Colon (tissue), 2 donors: ENCODE results near the gene GNAI2.
"Not testable (repeated sequence)": the region's sequence is repeated elsewhere in the genome, so short reads cannot be mapped to it uniquely, and the experiment has no call there.

Experiments used
- FAIRE-seq: peaks from 2 replicates; lab custom pipeline; 2012; peaks lifted over from hg19 to GRCh38; lab: Jason Lieb, UNC
- donor health status: control.
- donor health status: control.

Gene GNAI2

DNA sequence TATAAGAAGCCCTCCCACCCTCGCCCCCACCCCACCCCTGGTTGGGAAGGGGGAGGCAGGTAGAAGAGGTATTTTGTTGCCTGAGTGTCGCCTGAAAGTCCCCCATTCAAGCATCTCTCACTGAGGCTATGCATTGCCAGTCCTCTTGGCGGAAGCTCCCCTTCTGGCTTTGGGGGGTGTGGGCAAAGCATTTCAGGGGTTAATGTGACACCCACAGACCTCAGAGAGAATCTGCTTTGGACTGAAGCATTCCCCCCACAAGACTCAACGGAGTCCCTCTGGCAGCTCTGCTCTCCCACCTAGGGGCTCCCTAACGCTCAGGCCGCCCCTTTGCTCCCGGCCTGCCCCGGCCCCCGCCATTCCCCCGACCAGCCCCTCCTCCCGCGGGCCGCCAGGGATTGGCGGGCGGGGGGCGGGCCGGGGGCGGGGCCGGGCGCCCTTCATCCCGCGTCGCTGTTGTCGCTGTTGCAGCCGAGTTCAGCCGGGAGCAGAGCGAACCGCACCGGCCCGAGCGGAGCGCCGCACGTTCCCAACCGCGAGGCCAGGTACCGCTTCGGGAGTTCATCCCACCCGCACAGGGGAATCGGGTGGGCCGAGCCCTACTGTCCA, 31.1 kb upstream of the GNAI2 start, which contains the start of gene SLC38A3:
Gene SLC38A3, plus strand, starts transcription at position 468 of the 609 bp plus-strand sequence. CDS start 8,929 bp downstream, outside the sequence.
- no peak for FAIRE-seq

DNA sequence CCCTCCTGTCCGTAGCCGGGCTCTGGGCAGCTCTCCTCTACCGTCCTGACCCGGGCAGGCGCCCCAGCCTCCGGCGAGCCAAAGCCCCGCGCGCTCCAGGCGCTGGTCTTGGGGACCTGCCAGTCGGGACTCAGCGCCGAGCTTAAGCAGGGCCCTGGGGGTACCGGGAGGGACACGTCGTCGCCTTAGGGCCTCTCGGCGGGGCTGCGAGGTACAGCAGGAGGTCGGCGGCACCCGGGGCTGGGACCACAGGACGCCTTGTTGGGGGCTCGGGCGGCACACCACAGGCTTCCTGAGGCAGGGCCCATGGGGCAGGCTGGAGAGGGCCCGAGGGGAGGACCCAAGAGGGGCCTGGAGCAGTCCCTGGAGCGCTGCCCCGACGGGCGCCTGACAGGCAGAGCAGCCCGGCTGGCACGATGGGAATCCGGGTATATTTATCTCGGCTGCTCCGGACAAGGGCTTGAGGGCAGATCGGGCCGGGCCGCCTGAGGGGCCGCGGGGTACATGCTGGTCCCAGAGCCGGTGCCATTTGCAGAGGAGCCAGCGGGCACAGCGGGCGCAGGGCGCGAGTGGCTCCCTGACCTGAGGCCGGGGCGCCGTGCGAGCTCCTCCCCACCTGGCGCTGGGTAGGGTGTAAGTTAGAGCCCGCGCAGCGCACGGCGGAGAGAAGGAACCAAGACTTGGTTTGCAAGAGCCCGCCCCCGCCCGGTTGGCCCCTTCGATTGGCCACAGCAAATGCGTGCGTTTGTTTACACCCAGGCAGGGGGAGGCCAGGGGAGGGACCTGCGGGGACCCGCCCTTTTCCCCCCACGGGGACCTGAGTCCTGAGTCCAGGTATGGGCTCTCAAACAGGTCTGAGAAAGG, 30.4 kb upstream of the GNAI2 start:
- FAIRE-seq: no peak

DNA sequence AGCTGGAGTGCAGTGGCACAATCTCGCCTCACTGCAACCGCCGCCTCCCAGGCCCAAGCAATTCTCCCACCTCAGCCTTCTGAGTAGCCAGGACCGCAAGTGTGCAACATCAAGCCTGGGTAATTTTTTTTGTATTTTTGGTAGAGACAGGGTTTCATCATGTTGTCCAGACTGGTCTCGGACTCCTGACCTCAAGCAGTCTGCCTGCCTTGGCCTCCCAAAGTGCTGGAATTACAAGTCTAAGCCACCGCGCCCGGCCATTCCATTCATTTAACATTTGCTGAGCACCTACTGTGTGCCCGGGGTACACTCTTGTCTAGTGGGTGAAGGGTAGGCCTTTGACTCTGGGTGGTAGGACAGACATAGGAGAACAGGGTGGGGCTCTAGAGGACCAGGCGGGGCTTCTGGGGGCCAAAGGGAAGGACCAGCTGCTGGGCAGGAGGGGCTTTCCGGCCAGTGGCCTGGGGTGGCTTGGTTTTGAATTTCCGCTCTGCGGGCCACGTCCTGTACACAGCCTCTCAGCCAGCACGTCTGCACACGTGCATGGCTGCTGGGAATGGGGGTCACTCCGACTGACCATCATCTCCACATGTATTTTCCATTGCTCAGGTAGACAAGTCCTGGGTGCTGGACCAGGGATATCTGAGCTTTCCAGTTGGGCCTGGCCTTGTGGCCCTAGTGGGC, 28.5 kb upstream of the GNAI2 start:
- no peak for FAIRE-seq

DNA sequence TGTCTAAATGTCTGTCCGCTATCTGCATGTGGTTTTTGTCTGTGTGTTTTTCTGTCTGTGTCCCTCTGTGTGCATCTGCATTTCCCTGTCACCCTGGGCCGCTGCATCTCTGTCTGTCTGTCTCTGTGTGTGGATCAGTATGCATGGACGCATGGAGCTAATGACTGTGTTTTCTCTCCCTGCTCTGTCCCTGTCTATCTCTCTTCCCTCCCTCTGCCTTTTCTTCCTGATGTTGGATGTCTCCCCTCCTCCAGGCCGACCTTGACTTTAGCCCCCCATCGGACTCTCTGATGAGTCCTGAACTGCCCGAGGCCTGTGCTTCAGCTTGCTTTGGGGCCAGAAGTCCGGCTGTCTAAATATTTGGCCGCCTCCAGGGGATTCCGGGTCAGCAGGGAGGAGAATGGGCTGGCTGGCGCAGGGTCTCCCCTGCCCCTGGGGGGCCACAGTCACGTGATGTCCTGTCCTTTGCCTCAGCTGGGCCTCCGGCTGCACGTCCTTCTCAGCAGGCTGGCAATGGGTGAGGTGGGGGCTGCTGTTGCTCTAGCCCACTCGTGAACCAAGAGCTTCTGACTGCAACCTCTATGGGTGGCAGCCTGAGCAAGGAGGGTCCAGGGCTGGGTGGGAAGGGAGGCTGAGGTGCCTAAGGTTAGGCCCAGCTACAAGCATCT, 27.2 kb upstream of the GNAI2 start:
- FAIRE-seq: no peak

DNA sequence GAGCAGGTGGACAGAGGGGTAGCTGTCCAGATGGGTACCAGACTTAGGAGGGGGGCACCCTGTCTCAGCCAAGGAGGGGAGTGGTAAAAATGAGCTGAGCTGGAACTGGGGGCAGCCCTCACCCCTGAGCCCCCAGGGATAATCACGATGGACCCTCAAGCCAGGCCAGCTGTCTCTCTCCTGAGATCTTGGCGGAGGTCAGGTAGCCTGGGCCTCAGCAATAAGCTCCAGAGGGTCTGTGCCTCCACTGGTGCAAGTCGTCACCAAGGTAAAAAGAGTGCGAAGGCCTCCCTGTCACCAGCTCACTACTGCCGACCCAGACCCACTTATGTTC, 25.9 kb upstream of the GNAI2 start:
- no peak for FAIRE-seq

DNA sequence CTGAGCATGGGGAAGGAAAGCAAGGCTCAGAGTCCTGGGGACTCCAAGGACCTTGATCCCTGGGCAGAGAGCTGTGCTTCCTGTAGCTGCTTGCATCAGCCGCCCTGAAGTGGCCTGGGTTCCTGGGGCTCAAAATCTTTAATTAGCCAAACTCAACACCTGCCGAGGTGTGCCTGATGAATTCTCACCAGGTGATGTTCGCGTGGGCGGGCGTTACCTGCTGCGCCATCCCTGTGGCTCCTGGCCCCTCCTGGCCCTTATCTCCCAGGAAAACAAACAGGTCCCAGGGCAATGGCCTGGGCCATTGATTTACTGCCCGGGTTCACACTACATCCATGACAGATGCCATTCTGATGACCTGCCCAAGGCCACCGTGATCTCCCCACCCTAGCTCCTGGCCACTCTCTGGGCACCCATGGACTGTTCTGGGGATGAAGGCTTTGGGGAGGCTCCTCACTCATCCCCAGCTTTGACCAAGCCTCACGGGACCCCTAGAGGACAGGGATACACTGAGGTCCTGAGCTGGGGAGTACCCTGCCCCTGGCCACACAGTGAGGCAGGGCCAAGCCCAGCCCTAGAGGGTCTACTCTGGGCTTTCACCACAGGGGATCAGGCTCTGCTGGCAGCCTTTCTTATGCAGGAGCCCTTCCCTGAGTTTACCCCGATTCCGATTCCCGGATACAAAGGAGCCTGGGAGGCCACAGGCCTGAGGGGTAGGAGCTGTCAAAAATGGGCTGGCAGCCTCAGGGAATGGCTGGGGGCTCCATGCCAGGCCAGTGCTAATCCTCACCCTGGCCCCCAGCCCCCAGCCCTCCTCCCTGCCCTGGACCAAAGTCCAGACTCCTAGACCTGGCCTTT, 25.3 kb upstream of the GNAI2 start:
- no peak for FAIRE-seq

DNA sequence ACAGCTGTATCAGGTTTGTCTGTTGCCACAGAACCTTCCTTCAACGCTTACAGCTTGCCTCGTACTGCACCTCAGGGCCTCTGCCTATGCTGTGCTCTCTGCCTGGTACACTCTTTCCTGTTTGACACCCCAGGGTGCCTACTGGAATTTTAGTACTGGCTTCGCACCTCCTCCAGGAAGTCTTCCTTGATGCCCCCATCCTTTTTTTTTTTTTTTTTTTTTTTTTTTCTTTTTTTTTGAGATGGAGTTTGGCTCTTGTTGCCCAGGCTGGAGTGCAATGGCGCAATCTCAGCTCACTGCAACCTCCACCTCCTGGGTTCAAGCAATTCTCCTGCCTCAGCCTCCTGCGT, 24.7 kb upstream of the GNAI2 start:
- FAIRE-seq: not testable (repeated sequence)

DNA sequence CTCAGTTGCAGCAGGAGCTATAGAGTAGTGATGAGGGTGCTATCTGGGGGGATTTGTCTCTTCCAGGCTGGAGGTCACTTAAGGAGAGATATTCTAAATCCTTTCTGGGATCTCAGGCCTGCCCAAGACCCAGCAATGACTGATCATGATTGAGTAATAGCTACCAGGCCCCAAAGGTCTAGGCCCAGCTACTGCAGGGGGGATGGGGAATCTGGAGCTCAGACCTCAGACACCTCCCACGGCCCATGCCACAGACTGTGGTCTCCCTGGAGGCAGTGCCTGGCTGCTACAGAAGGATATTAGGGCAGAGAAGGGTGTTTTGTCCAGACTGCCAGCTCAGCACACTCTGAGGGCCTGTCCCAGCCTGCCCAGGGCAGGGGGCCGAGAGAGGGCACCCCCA, 24.1 kb upstream of the GNAI2 start:
- FAIRE-seq: no peak

DNA sequence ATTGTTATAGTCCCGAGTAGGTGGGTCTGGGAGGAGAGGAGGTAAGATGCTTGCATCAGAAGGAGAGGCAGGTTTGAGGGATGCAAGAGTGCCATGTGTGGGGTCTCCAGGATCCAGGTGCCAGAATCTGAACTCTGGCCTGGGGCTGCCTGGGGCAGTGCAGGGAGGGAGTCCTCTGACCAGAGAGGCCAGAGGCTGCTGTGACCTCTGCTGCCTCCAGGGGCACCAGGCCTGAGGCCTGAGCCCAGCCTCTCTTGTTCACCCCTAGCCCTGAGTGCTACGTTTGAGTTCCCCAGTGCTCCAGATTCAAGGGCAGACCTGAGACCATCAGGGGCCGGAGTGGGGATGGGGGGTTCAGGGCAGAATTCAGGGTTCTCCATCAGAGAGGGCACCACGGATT, 23.5 kb upstream of the GNAI2 start:
- FAIRE-seq: no peak

DNA sequence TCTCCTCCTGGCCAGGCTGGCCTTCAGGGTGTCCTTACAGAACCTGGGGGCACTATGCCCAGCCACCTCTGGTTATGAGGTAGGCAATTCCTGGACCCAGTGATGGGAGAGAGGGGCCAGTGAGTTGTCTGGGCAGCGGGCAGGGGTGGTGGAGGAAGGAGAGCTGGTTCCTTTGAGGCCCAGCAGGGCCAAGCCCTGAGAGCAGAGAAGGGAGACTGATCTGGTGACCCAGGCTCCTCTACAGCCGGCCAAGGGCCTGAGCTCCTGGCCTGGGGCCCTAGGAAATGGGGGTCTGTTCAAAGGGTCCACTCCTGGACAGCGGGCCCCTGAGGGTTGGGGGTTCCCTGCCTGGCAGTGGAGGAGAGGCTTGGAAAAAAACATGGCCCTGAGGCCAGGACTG, 23.0 kb upstream of the GNAI2 start:
- FAIRE-seq: no peak

DNA sequence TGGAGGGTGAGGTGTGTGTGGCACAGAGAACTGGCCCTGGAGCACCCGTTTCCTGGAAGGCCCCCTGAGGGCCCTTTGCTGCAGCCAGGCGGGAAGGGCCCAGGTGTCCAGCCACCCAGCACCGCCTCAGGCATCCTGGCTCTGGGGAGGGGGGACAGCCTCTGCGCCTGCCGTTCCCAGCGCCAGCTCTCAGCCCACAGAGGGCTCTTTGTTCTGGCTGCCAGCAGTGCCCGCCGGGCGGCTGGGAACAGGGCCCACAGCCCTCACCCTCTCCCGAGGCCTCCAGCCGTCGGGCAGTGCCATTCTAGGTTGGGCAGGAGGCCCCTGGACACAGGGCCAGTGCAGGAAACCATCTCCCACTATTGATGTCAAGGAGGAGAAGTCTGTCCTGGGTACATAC, 22.6 kb upstream of the GNAI2 start:
- no peak for FAIRE-seq

DNA sequence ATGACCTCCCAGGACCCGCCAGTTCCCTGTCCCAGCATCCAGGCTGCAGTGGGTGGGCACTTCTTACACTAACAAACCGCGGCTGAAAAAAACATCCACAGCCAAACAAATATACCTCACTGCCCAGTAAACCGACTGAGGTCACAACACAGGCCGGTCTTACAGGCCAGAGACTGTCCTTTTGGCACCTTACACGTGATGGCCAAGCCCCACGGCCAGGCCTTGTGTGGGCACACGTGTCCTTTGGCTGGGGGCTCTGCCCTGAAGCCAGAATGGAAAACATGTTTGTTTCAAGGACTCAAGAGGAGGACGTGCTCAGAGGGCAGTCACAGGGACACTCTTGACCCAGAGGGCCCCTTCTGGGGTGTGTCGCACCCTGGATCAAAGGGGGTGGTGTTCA, 21.2 kb upstream of the GNAI2 start:
- FAIRE-seq: no peak

DNA sequence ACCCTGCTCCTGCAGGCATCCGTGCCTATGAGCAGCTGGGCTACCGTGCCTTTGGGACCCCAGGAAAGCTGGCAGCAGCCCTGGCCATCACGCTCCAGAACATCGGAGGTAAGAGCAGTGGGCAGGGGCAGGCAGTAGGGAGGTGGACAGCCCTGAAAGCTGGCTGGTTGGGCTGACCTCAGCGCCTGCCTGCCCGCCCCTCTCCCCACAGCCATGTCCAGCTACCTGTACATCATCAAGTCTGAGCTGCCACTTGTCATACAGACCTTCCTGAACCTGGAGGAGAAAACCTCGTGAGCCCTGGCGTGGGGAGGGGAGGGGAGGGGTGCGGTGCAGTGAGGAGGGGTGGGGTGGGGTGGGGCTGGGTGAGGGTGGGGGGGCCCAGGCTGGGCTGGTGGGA, 20.5 kb upstream of the GNAI2 start:
- no peak for FAIRE-seq

DNA sequence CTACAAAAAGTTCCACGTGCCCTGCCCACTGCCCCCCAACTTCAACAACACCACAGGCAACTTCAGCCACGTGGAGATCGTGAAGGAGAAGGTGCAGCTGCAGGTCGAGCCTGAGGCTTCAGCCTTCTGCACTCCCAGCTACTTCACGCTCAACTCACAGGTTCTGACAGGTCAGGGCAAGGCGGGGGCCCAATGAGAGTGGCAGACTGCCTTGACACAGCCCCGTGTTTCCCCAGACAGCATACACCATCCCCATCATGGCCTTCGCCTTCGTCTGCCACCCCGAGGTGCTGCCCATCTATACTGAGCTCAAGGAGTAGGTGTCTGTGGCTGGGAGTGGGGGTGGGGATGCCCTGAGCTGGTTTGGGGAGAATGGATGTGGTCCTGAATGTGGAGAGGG, 18.3 kb upstream of the GNAI2 start:
- FAIRE-seq: no peak

DNA sequence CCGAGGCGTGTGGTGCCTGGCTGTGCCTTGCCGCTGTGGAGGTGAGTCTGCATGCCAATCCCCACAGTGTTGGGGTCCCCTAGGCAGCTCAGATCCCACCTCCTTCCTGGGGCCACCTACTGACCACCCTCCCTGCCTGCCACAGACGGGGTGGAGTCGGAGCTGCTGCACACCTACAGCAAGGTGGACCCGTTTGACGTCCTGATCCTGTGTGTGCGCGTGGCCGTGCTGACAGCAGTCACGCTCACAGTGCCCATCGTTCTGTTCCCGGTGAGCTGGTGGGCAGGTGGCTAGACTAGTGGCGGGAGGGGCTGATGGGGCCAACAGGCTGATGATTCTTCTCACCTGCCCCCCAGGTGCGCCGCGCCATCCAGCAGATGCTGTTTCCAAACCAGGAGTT, 17.6 kb upstream of the GNAI2 start:
- FAIRE-seq: no peak

DNA sequence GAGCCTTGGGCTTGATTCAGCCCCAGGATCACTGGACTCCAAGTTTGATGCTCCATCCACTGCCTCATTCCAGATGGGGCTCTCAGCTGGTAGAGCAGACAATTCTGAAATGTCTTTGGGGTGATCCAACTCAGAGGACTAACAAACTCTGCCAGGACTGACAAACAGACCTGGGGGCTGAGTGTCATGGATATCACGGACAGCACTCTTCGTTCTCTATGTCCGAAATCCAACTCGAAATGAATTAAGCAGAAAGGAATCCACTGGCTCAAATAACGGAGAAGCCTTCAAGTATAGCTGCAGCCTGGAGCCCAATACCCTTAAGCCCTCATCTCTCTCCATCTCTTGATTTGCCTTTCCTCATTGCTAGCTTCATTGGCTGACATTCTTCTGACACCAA, 16.7 kb upstream of the GNAI2 start:
- FAIRE-seq: no peak

DNA sequence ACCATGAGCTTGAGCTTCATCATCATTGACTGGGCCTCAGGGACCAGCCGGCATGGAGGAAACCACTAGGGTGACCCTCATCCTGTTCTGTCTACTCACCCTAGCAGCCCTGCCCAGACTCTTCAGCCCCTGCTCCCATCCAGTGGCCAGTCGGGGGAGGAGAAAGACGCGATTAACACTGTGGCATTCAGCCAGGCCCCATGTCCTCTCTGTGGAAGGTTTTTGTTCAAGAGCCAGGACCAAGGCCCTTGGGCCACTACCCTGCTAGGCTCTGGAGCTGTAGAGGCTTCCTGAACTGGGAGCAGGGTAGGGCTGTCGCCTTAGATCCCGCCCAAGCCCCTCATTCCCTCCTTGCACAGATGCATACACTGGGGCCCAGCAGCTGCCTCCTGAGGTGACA, 15.9 kb upstream of the GNAI2 start:
- no peak for FAIRE-seq

DNA sequence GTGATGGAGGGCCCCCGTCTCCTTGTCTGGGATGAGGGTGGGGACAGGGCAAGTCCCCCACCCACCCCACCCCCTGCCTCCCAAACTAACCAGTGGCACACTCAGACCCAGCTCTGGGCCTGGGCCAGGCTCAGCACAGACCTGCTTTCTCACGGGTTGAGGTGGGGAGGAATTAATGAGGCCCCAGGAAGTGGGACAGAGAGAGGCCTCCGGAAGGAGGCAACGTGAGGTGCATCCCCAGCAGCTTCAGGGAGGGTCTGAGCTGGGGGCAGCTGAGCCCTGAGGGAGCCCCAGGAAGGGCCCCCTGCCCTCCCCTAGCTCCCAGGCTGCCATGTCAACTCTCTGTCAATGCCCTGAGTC, 15.0 kb upstream of the GNAI2 start:
- no peak for FAIRE-seq

DNA sequence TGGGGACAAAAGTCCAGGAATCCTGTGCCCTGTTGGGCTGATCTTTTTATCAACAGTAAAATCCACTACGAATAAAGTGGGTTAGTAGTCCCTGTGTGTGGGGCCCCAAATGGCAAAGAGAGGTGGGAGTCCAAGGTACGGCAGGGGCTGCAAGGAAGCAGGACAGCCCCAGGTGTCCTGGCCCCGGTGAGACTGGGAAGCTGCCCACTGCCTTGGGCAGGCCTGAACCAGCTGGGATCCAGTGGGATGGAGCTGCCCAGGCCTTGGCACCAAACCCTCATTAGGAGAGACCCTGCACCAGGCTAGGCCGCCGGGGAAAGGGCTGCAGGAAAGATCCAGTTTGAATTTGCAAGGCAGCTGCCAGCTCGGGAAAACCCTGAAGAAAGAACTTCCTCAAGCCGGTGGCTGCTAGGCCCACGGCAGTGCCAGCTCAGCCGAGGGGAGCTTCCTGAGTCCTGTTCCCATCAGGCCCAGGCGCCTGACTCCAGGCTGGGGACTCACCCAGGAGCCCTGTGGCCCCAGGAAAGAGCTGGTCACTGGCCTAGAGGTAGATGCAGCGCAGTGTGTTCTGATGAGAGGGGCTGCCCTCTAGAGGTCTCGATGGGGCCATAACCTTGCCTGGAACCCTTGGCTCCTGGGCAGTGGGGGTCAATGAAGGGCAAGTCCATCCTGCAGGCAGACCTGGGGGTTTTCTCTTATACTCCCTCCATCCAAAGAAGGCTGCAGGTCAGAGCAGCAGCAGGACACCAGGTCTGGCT, 14.4 kb upstream of the GNAI2 start:
- no peak for FAIRE-seq

DNA sequence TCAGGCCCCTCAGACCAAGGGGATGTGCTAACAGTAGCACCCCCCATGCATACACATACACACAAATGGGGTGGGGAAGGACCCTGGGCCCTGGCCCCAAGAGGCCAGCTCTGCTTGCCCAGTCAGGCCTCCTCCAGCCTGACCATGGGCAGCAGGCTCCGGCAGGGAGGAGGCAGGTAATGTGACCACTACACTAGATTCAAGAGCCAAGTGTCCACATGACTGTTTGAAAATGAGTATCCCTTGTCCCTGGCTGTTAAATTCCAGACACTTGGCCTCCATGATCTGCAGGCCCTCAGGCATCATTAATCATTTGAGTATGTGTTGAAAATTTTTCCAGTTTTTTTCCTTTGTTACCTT, 13.9 kb upstream of the GNAI2 start:
- FAIRE-seq: no peak

DNA sequence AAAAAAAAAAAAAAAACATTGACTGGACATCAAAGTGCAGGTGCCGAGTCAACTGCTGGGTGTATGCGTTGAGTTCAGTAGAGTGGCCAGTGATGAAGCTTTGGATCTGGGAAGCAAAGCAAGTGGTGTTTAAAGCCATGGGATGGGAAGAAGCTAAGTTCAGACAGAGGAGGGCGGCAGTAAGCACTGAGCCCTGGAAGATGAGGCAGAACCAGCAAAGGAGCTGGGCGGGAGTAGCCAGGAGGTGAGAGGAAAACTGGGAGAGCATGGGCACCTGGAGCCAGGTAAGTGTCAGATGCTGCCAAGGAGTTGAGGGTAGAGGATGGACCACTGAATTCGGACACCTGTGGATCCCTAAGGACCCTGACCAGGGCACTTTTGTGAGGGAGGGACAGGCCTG, 11.4 kb upstream of the GNAI2 start:
- FAIRE-seq: no peak
